Measurements from ENCODE around the gene MACIR. TPM values are rescaled to one million over a fixed set of nuclear protein-coding genes. Genes with fewer than 3 reads are reported as not detected.

The MACIR gene
- total RNA-seq, 1 donor from 2014 or later, result 8.4 TPM

DNA sequence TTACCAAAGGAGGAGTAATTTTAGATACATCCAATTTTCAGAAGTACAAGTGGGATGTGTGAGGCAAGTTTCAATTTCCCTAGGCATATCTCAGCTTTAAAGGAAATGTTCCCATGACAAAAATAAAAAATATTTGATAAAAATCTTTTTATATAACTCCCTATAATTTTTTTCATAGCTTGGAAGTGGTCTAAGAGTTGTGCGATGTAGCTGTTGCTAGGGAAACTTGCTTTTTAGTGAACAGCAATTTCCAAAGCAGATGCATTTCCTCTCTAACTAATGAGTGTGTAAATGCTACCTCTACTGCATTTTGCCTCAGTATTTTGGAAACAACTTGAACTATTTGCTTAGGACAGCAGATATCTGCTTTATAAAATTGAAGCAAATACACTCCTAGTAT, 39.6 kb downstream of the MACIR start:
- no peak for DNase-seq (ENCODE audit: extremely low spot score, unreplicated experiment)
- Mint-ChIP-seq H3K4me3 (ENCODE audit: unreplicated experiment) (no peak overlapping the region), H3K27me3 (ENCODE audit: unreplicated experiment) (no peaks in the 10 kb centered on the region), H3K9me3 (ENCODE audit: unreplicated experiment) (peaks cover 3% of the 10 kb centered on the region), H3K4me1 (ENCODE audit: unreplicated experiment) (peaks cover 16% of the 10 kb centered on the region), H3K27ac (ENCODE audit: unreplicated experiment) (no peak overlapping the region), H3K36me3 (ENCODE audit: unreplicated experiment) (no peaks in the 10 kb centered on the region)
- TF ChIP-seq, protein P1, sequence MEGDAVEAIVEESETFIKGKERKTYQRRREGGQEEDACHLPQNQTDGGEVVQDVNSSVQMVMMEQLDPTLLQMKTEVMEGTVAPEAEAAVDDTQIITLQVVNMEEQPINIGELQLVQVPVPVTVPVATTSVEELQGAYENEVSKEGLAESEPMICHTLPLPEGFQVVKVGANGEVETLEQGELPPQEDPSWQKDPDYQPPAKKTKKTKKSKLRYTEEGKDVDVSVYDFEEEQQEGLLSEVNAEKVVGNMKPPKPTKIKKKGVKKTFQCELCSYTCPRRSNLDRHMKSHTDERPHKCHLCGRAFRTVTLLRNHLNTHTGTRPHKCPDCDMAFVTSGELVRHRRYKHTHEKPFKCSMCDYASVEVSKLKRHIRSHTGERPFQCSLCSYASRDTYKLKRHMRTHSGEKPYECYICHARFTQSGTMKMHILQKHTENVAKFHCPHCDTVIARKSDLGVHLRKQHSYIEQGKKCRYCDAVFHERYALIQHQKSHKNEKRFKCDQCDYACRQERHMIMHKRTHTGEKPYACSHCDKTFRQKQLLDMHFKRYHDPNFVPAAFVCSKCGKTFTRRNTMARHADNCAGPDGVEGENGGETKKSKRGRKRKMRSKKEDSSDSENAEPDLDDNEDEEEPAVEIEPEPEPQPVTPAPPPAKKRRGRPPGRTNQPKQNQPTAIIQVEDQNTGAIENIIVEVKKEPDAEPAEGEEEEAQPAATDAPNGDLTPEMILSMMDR (IDR thresholded peaks at IDR 0.05), result no peak

- Mint-ChIP-seq H3K9me3 (ENCODE audit: unreplicated experiment) (peaks cover 3% of the 10 kb centered on the region), H3K4me3 (ENCODE audit: unreplicated experiment) (no peak overlapping the region), H3K27me3 (ENCODE audit: unreplicated experiment) (no peaks in the 10 kb centered on the region), H3K36me3 (ENCODE audit: unreplicated experiment) (no peaks in the 10 kb centered on the region), H3K4me1 (ENCODE audit: unreplicated experiment) (peaks cover 10% of the 10 kb centered on the region), H3K27ac (ENCODE audit: unreplicated experiment) (no peak overlapping the region)
- no peak for DNase-seq (ENCODE audit: extremely low spot score, unreplicated experiment)
- TF ChIP-seq, protein P1 (IDR thresholded peaks at IDR 0.05), result no peak
These were observed 40.1 kb downstream of the MACIR start for GRCh38 chr5:103298607-103299188.

DNA sequence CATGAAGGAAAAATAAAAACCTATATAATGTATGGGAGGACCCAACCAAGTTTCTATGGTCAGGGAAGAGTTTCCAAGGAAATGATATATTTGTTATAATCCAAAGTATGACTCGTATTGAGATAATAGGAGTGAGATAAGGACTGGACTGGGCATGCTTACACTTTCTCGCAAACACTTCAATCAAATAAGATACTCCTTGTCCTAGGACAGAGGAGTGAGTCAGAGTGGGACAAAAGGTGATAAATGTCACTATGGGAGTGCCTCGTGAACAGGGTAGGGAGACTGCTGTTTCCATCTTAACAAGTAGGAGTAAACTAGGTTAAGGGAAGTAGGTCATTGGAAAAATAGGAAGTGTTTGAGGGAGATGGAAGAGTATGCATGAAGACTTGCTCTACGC, 47.2 kb downstream of the MACIR start:
- Mint-ChIP-seq H3K4me1 (ENCODE audit: unreplicated experiment) (no peaks in the 10 kb centered on the region), H3K36me3 (ENCODE audit: unreplicated experiment) (no peaks in the 10 kb centered on the region), H3K27ac (ENCODE audit: unreplicated experiment) (no peak overlapping the region), H3K4me3 (ENCODE audit: unreplicated experiment) (no peak overlapping the region), H3K9me3 (ENCODE audit: unreplicated experiment) (no peaks in the 10 kb centered on the region), H3K27me3 (ENCODE audit: unreplicated experiment) (no peaks in the 10 kb centered on the region)
- TF ChIP-seq, protein P1 (IDR thresholded peaks at IDR 0.05), result no peak
- DNase-seq (ENCODE audit: extremely low spot score, unreplicated experiment), result no peak

GRCh38 chr5:103307470-103307869, 48.9 kb downstream of the MACIR start:
- Mint-ChIP-seq H3K36me3 (ENCODE audit: unreplicated experiment) (no peaks in the 10 kb centered on the region), H3K27me3 (ENCODE audit: unreplicated experiment) (no peaks in the 10 kb centered on the region), H3K9me3 (ENCODE audit: unreplicated experiment) (no peaks in the 10 kb centered on the region), H3K4me3 (ENCODE audit: unreplicated experiment) (no peak overlapping the region), H3K27ac (ENCODE audit: unreplicated experiment) (no peak overlapping the region), H3K4me1 (ENCODE audit: unreplicated experiment) (no peaks in the 10 kb centered on the region)
- no peak for DNase-seq (ENCODE audit: extremely low spot score, unreplicated experiment)
- TF ChIP-seq, protein P1 (IDR thresholded peaks at IDR 0.05), result no peak

GRCh38 chr5:103308774-103309173, 50.2 kb downstream of the MACIR start:
- Mint-ChIP-seq H3K4me1 (ENCODE audit: unreplicated experiment) (no peaks in the 10 kb centered on the region), H3K9me3 (ENCODE audit: unreplicated experiment) (no peaks in the 10 kb centered on the region), H3K36me3 (ENCODE audit: unreplicated experiment) (no peaks in the 10 kb centered on the region), H3K4me3 (ENCODE audit: unreplicated experiment) (no peak overlapping the region), H3K27ac (ENCODE audit: unreplicated experiment) (no peak overlapping the region), H3K27me3 (ENCODE audit: unreplicated experiment) (no peaks in the 10 kb centered on the region)
- TF ChIP-seq, protein P1 (IDR thresholded peaks at IDR 0.05), result no peak
- no peak for DNase-seq (ENCODE audit: extremely low spot score, unreplicated experiment)
